ENCODE results near the gene MAPT. TPM values are rescaled to one million over a fixed set of nuclear protein-coding genes. Genes with fewer than 3 reads are reported as not detected.

MAPT gene
- total RNA-seq, 4 donors from 2014 or later, result 4.2 to 11.1 (median 7.3) TPM

GRCh38 chr17:45902892-45903346 lies 8.6 kb downstream of the MAPT start:
- WGBS, result 73% methylated on average over 6 of the region's 7 CpGs
- H3K36me3 ChIP-seq, result no peaks in the 10 kb centered on the region
- H3K4me1 ChIP-seq, result peaks cover 0 to 19% (median 3%) of the 10 kb centered on the region in 4 donors
- intact Hi-C loops (cut with DNase I), result no loop called here
- DNase-seq (ENCODE audit: extremely low spot score), result no peak
- TF ChIP-seq POLR2AphosphoS5 (IDR thresholded peaks at IDR 0.05) (no peak), CTCF (IDR thresholded peaks at IDR 0.05) (no peak), POLR2A (IDR thresholded peaks at IDR 0.05; ENCODE audit: low read depth) (no peak), EP300 (IDR thresholded peaks at IDR 0.05) (no peak)
- H3K27me3 ChIP-seq, result peaks cover 0 to 38% (median 3%) of the 10 kb centered on the region in 4 donors
- H3K9me3 ChIP-seq, result no peaks in the 10 kb centered on the region
- no peak overlapping the region for H3K27ac ChIP-seq (replicated peaks in 1 of 4)
- H3K4me3 ChIP-seq, result no peak overlapping the region

- no peaks in the 10 kb centered on the region for H3K9me3 ChIP-seq
- no peak for DNase-seq (ENCODE audit: extremely low spot score)
- peaks cover 0 to 21% (median 2%) of the 10 kb centered on the region in 4 donors for H3K27me3 ChIP-seq
- H3K4me3 ChIP-seq, result no peak overlapping the region
- H3K4me1 ChIP-seq, result peaks cover 0 to 19% (median 3%) of the 10 kb centered on the region in 4 donors
- intact Hi-C loops (cut with DNase I), result no loop called here
- TF ChIP-seq POLR2AphosphoS5 (IDR thresholded peaks at IDR 0.05) (no peak), CTCF (IDR thresholded peaks at IDR 0.05) (no peak), EP300 (IDR thresholded peaks at IDR 0.05) (no peak), POLR2A (IDR thresholded peaks at IDR 0.05; ENCODE audit: low read depth) (no peak)
- no peaks in the 10 kb centered on the region for H3K36me3 ChIP-seq
- 69% methylated on average over 6 of the region's 6 CpGs for WGBS
- no peak overlapping the region for H3K27ac ChIP-seq (replicated peaks in 1 of 4)
These were observed 10.5 kb downstream of the MAPT start for GRCh38 chr17:45904866-45905265.

- 36% methylated on average over 4 of the region's 4 CpGs for WGBS
- DNase-seq (ENCODE audit: extremely low spot score), result no peak
- Histone ChIP-seq H3K4me3 (no peak overlapping the region), H3K9me3 (no peaks in the 10 kb centered on the region), H3K27ac (replicated peaks in 1 of 4) (no peak overlapping the region), H3K27me3 (peaks cover 0 to 21% (median 2%) of the 10 kb centered on the region in 4 donors), H3K36me3 (no peaks in the 10 kb centered on the region), H3K4me1 (peaks cover 0 to 19% (median 3%) of the 10 kb centered on the region in 4 donors)
- intact Hi-C loops (cut with DNase I), result no loop called here
- TF ChIP-seq POLR2A (IDR thresholded peaks at IDR 0.05; ENCODE audit: low read depth), result no peak
- no peak for TF ChIP-seq POLR2AphosphoS5 (IDR thresholded peaks at IDR 0.05)
- no peak for TF ChIP-seq CTCF (IDR thresholded peaks at IDR 0.05)
- TF ChIP-seq EP300 (IDR thresholded peaks at IDR 0.05), result no peak
These were observed 11.5 kb downstream of the MAPT start for GRCh38 chr17:45905814-45906213.

GRCh38 chr17:45906237-45906636 lies 11.9 kb downstream of the MAPT start:
- TF ChIP-seq EP300 (IDR thresholded peaks at IDR 0.05) (no peak), POLR2A (IDR thresholded peaks at IDR 0.05; ENCODE audit: low read depth) (no peak), POLR2AphosphoS5 (IDR thresholded peaks at IDR 0.05) (no peak)
- intact Hi-C loops (cut with DNase I), result no loop called here
- H3K27ac ChIP-seq (replicated peaks in 1 of 4), result no peak overlapping the region
- peaks cover 0 to 19% (median 3%) of the 10 kb centered on the region in 4 donors for H3K4me1 ChIP-seq
- no peak overlapping the region for H3K4me3 ChIP-seq
- DNase-seq (ENCODE audit: extremely low spot score), result no peak
- H3K27me3 ChIP-seq, result peaks cover 0 to 21% (median 2%) of the 10 kb centered on the region in 4 donors
- no peaks in the 10 kb centered on the region for H3K36me3 ChIP-seq
- WGBS, result 21% methylated on average over 6 of the region's 8 CpGs
- no peaks in the 10 kb centered on the region for H3K9me3 ChIP-seq

- intact Hi-C loops (cut with DNase I), result no loop called here
- Histone ChIP-seq H3K27me3 (peaks cover 0 to 21% (median 2%) of the 10 kb centered on the region in 4 donors), H3K9me3 (peaks cover 0 to 4% (median 1%) of the 10 kb centered on the region in 4 donors), H3K27ac (replicated peaks in 1 of 4) (no peak overlapping the region), H3K4me3 (no peak overlapping the region), H3K4me1 (peaks cover 0 to 19% (median 3%) of the 10 kb centered on the region in 4 donors), H3K36me3 (no peaks in the 10 kb centered on the region)
- no peak for TF ChIP-seq POLR2AphosphoS5 (IDR thresholded peaks at IDR 0.05)
- no peak for TF ChIP-seq CTCF (IDR thresholded peaks at IDR 0.05)
- no peak for TF ChIP-seq EP300 (IDR thresholded peaks at IDR 0.05)
- no peak for TF ChIP-seq POLR2A (IDR thresholded peaks at IDR 0.05; ENCODE audit: low read depth)
- WGBS, result 83% methylated on average over 15 of the region's 15 CpGs
- no peak for DNase-seq (ENCODE audit: extremely low spot score)
These were observed 12.7 kb downstream of the MAPT start for GRCh38 chr17:45906927-45907622.
